Neural progenitor cell (in vitro differentiated cells): Measurements from ENCODE around the gene PLEKHG4B. TPM values are rescaled to one million over a fixed set of nuclear protein-coding genes. Genes with fewer than 3 reads are reported as not detected.

Experiments used
- DNase-seq: peaks from one replicate; pipeline ENCODE4 v3.0.0-alpha.2; 2016; ENCODE audit warnings: low spot score
- H2AFZ ChIP-seq: fragments of 200-600 bp; sonication (generic); replicated peaks from 2 replicates; pipeline ENCODE4 v1.6.1; 2016; ENCODE audit warnings: antibody characterized with exemption
- H3F3A ChIP-seq: fragments of 200-600 bp; sonication (generic); 2 replicates; pipeline ENCODE4 v1.6.1; 2016; ENCODE audit warnings: antibody characterized with exemption, low read depth
- H3K27ac ChIP-seq: fragments of 200-600 bp; sonication (generic); 2 replicates; pipeline ENCODE4 v1.5.1; 2016; ENCODE audit warnings: mild to moderate bottlenecking
- H3K27me3 ChIP-seq: fragments of 200-600 bp; sonication (generic); 2 replicates; pipeline ENCODE4 v1.6.1; 2016; ENCODE audit warnings: mild to moderate bottlenecking, moderate library complexity
- H3K36me3 ChIP-seq: fragments of 200-600 bp; sonication (generic); 2 replicates; pipeline ENCODE4 v1.5.1; 2016
- H3K4me1 ChIP-seq: fragments of 200-600 bp; sonication (generic); 2 replicates; pipeline ENCODE4 v1.6.1; 2016; ENCODE audit warnings: mixed run types
- H3K4me2 ChIP-seq: fragments of 200-600 bp; sonication (generic); 2 replicates; pipeline ENCODE4 v1.6.1; 2016
- H3K4me3 ChIP-seq: fragments of 200-600 bp; sonication (generic); 2 replicates; pipeline ENCODE4 v1.5.1; 2016
- H3K79me2 ChIP-seq: fragments of 200-600 bp; sonication (generic); 2 replicates; pipeline ENCODE4 v1.6.1; 2016; ENCODE audit warnings: low read depth
- H3K9ac ChIP-seq: fragments of 200-600 bp; sonication (generic); 2 replicates; pipeline ENCODE4 v1.6.1; 2016
- H3K9me3 ChIP-seq: fragments of 200-600 bp; sonication (generic); 2 replicates; pipeline ENCODE4 v1.5.1; 2016; ENCODE audit warnings: low read depth
- H4K20me1 ChIP-seq: fragments of 200-600 bp; sonication (generic); 2 replicates; pipeline ENCODE4 v1.6.1; 2016; ENCODE audit warnings: low read depth
- H3K27ac Mint-ChIP-seq: 3 replicates; pipeline ENCODE4 v1.8.0; 2021; ENCODE audit warnings: mixed read lengths
- H3K27me3 Mint-ChIP-seq: 2 replicates; pipeline ENCODE4 v1.8.0; 2022; ENCODE audit warnings: low read depth, mild to moderate bottlenecking, inconsistent platforms, moderate library complexity, mixed read lengths; ENCODE audit not compliant: insufficient read depth
- H3K36me3 Mint-ChIP-seq: 3 replicates; pipeline ENCODE4 v1.8.0; 2021; ENCODE audit warnings: mixed read lengths
- H3K4me1 Mint-ChIP-seq: 3 replicates; pipeline ENCODE4 v1.8.0; 2021; ENCODE audit warnings: mixed read lengths
- H3K4me3 Mint-ChIP-seq: 3 replicates; pipeline ENCODE4 v1.8.0; 2021; ENCODE audit warnings: mild to moderate bottlenecking, moderate library complexity, mixed read lengths
- H3K9me3 Mint-ChIP-seq: 3 replicates; pipeline ENCODE4 v1.8.0; 2020; ENCODE audit warnings: mixed read lengths
- CTCF ChIP-seq: fragments of 200-600 bp; sonication (generic); IDR thresholded peaks from 2 replicates; pipeline ENCODE4 v1.5.1; 2017; ENCODE audit warnings: antibody characterized with exemption, mild to moderate bottlenecking
- EZH2 ChIP-seq: fragments of 200-600 bp; sonication (generic); IDR thresholded peaks from 2 replicates; pipeline ENCODE4 v1.6.1; 2017; ENCODE audit warnings: antibody characterized with exemption, mild to moderate bottlenecking, moderate library complexity
- EZH2phosphoT487 ChIP-seq: fragments of 200-600 bp; sonication (generic); IDR thresholded peaks from 2 replicates; pipeline ENCODE4 v1.6.1; 2017; ENCODE audit warnings: antibody characterized with exemption
- total RNA-seq: library from RNA; depleted of rRNA; stranded (reverse); fragments of >200 nt; gene quantifications from 2 replicates; pipeline ENCODE4 v1.2.3, GENCODE V29; 2015; ENCODE audit warnings: low replicate concordance

The PLEKHG4B gene
- total RNA-seq, 1 donor from 2014 or later: 28.8 TPM

- H3K4me3 Mint-ChIP-seq: no peak overlapping the region
- no peak overlapping the region for H3K27ac Mint-ChIP-seq
- Histone ChIP-seq H3K27me3 (no peaks in the 10 kb centered on the region), H3K4me2 (no peak overlapping the region), H3K36me3 (no peaks in the 10 kb centered on the region), H3K4me3 (no peak overlapping the region), H3K9ac (no peak overlapping the region), H3K9me3 (no peaks in the 10 kb centered on the region), H3K79me2 (peaks cover 23% of the 10 kb centered on the region), H3K27ac (no peak overlapping the region), H3K4me1 (peaks cover 14% of the 10 kb centered on the region), H2AFZ (no peak overlapping the region), H4K20me1 (peaks cover 11% of the 10 kb centered on the region), H3F3A (peaks cover 23% of the 10 kb centered on the region)
- H3K9me3 Mint-ChIP-seq: no peaks in the 10 kb centered on the region
- DNase-seq: no peak
- TF ChIP-seq EZH2phosphoT487: no peak
- TF ChIP-seq CTCF: no peak
- TF ChIP-seq EZH2: no peak
- peaks cover 5% of the 10 kb centered on the region for H3K27me3 Mint-ChIP-seq
- H3K4me1 Mint-ChIP-seq: peaks cover 26% of the 10 kb centered on the region
- no peaks in the 10 kb centered on the region for H3K36me3 Mint-ChIP-seq
Observed at GRCh38 chr5:89337-90286, 2.4 kb upstream of the PLEKHG4B start.

GRCh38 chr5:90590-91547 lies 1.1 kb upstream of the PLEKHG4B start:
- Mint-ChIP-seq H3K27ac (peak overlapping the region; percentile 36), H3K4me1 (peaks cover 27% of the 10 kb centered on the region), H3K9me3 (no peaks in the 10 kb centered on the region), H3K4me3 (peak overlapping the region; percentile 83), H3K27me3 (peaks cover 5% of the 10 kb centered on the region), H3K36me3 (peaks cover 11% of the 10 kb centered on the region)
- no peak for DNase-seq
- Histone ChIP-seq H3K36me3 (no peaks in the 10 kb centered on the region), H3K4me1 (peaks cover 12% of the 10 kb centered on the region), H3K27ac (no peak overlapping the region), H3K79me2 (peaks cover 35% of the 10 kb centered on the region), H3F3A (peaks cover 23% of the 10 kb centered on the region), H3K27me3 (no peaks in the 10 kb centered on the region), H3K9me3 (no peaks in the 10 kb centered on the region), H3K4me2 (no peak overlapping the region), H2AFZ (no peak overlapping the region), H3K9ac (no peak overlapping the region), H4K20me1 (peaks cover 11% of the 10 kb centered on the region), H3K4me3 (no peak overlapping the region)
- no peak for TF ChIP-seq EZH2

GRCh38 chr5:92401-93220 lies 643 bp downstream of the PLEKHG4B start:
- H3K4me1 ChIP-seq: peaks cover 10% of the 10 kb centered on the region
- H3K4me1 Mint-ChIP-seq: peaks cover 22% of the 10 kb centered on the region
- TF ChIP-seq EZH2 (no peak), EZH2phosphoT487 (no peak), CTCF (no peak)
- peak overlapping the region; percentile 89 for H3K4me3 Mint-ChIP-seq
- peak; percentile 49 for DNase-seq
- peaks cover 29% of the 10 kb centered on the region for H3F3A ChIP-seq
- H3K9ac ChIP-seq: peak overlapping the region; percentile 17
- peaks cover 6% of the 10 kb centered on the region for H3K36me3 ChIP-seq
- peaks cover 11% of the 10 kb centered on the region for H4K20me1 ChIP-seq
- H3K79me2 ChIP-seq: peaks cover 53% of the 10 kb centered on the region
- peaks cover 25% of the 10 kb centered on the region for H3K36me3 Mint-ChIP-seq
- peaks cover 5% of the 10 kb centered on the region for H3K27me3 Mint-ChIP-seq
- H3K27ac Mint-ChIP-seq: peak overlapping the region; percentile 87
- peak overlapping the region; percentile 79 for H3K4me2 ChIP-seq
- peak overlapping the region; percentile 27 for H3K27ac ChIP-seq
- H3K27me3 ChIP-seq: no peaks in the 10 kb centered on the region
- peak overlapping the region; percentile 68 for H3K4me3 ChIP-seq
- peaks cover 3% of the 10 kb centered on the region for H3K9me3 ChIP-seq
- H2AFZ ChIP-seq: no peak overlapping the region
- peaks cover 7% of the 10 kb centered on the region for H3K9me3 Mint-ChIP-seq
